Activated CD4-positive, CD25-positive, alpha-beta regulatory T cell (primary cell): ENCODE data around the gene ADAMTS18.
"Not testable (repeated sequence)": the region's sequence is repeated elsewhere in the genome, so short reads cannot be mapped to it uniquely, and the experiment has no call there.

Experiments used
- DNase-seq, 4 experiments: peaks; one replicate each; lab custom pipeline; 2025; lab: John Stamatoyannopoulos, UW

ADAMTS18 gene

GRCh38 chr16:77434530-77435271 is at the start of gene ADAMTS18:
Gene ADAMTS18 (minus strand): TSS chr16:77435034. CDS start chr16:77434695, 339 bp downstream.
- DNase-seq, result no peak

- no peak for DNase-seq
Observed at GRCh38 chr16:77480681-77481315, 46.0 kb upstream of the ADAMTS18 start.

- DNase-seq, result no peak
Observed at GRCh38 chr16:77472262-77472661, 37.4 kb upstream of the ADAMTS18 start.

GRCh38 chr16:77470851-77471250 is 36.0 kb upstream of the ADAMTS18 start:
- DNase-seq, result no peak

- DNase-seq, result no peak
Observed at GRCh38 chr16:77469634-77470033, 34.8 kb upstream of the ADAMTS18 start.

- no peak for DNase-seq
Observed at GRCh38 chr16:77468831-77469230, 34.0 kb upstream of the ADAMTS18 start.

GRCh38 chr16:77467821-77468335 is 33.0 kb upstream of the ADAMTS18 start:
- DNase-seq, result no peak

GRCh38 chr16:77463659-77464058 is 28.8 kb upstream of the ADAMTS18 start:
- DNase-seq, result not testable (repeated sequence)

- DNase-seq, result no peak
Observed at GRCh38 chr16:77462894-77463293, 28.1 kb upstream of the ADAMTS18 start.

GRCh38 chr16:77459534-77460254 is 24.9 kb upstream of the ADAMTS18 start:
- DNase-seq, result no peak

GRCh38 chr16:77457046-77457445 is 22.2 kb upstream of the ADAMTS18 start:
- no peak for DNase-seq

- no peak for DNase-seq
Observed at GRCh38 chr16:77452243-77452642, 17.4 kb upstream of the ADAMTS18 start.

GRCh38 chr16:77450790-77451487 is 16.1 kb upstream of the ADAMTS18 start:
- DNase-seq, result no peak

- no peak for DNase-seq
Observed at GRCh38 chr16:77449208-77449607, 14.4 kb upstream of the ADAMTS18 start.

- no peak for DNase-seq
Observed at GRCh38 chr16:77445324-77445723, 10.5 kb upstream of the ADAMTS18 start.

- no peak for DNase-seq
Observed at GRCh38 chr16:77444147-77444460, 9.3 kb upstream of the ADAMTS18 start.

- no peak for DNase-seq
Observed at GRCh38 chr16:77443357-77444146, 8.7 kb upstream of the ADAMTS18 start.

GRCh38 chr16:77442078-77442477 is 7.2 kb upstream of the ADAMTS18 start:
- no peak for DNase-seq

GRCh38 chr16:77439106-77439505 is 4.3 kb upstream of the ADAMTS18 start:
- no peak for DNase-seq

- no peak for DNase-seq
Observed at GRCh38 chr16:77437859-77438258, 3.0 kb upstream of the ADAMTS18 start.

GRCh38 chr16:77435272-77435820 is 512 bp upstream of the ADAMTS18 start:
- no peak for DNase-seq
